GM10266 (cell line): ENCODE measurements around the gene GABBR2.
"Not testable (repeated sequence)": the region's sequence is repeated elsewhere in the genome, so short reads cannot be mapped to it uniquely, and the experiment has no call there.

Source experiments
- DNase-seq: peaks from one replicate; pipeline ENCODE4 v3.0.0; 2012; ENCODE audit errors: extremely low spot score
- CTCF ChIP-seq: IDR thresholded peaks from 2 replicates; pipeline ENCODE4 v1.5.1; 2012; ENCODE audit warnings: mild to moderate bottlenecking, low read depth; ENCODE audit not compliant: control insufficient read depth, insufficient read depth; ENCODE audit errors: missing control alignments

GABBR2 gene

GRCh38 chr9:98519641-98520040 lies 189.1 kb downstream of the GABBR2 start:
- no peak for TF ChIP-seq CTCF

DNA sequence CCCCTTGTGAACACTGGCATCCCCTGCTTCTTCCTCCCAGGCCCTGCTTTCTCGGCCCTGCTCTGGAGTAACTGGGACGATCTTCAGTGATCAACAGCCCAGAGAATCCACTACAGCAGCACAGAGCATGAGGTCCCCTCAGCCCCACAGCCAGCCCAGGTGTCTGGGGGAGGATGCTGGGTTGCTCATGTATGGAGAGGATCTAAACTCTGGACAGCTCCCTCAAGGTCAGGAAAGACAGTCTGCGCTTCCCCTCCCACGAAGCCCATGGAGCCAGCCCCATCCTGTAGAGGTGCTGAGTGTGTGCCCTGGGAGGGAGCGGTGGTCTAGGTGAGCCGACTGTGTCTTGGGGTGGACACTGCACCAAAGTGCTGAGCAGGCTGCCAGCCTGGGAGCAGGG lies 190.2 kb downstream of the GABBR2 start:
- no peak for DNase-seq
- no peak for TF ChIP-seq CTCF

More at GRCh38 chr9:98519641-98520040, 189.1 kb downstream of the GABBR2 start:
- no peak for DNase-seq

DNA sequence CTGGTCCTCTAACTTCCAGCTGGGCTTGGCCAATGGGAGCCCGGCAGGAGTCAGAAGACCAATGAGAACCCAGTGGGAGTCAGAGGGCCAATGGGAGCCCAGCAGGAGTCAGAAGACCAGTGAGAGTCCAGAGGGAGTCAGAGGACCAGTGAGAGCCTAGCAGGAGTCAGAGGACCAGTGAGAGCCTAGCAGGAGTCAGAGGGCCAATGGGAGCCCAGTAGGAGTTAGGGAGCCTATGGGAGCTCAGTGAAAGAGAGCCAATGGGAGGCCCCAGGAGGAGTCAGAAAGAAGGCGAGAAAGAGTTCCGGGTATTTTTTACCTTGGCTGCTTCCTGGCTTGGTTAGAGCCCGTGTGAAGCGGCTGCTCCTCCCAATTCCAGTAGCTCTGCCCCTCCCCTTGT lies 191.0 kb downstream of the GABBR2 start:
- no peak for DNase-seq
- no peak for TF ChIP-seq CTCF

- no peak for TF ChIP-seq CTCF
- DNase-seq: no peak
Observed at GRCh38 chr9:98516897-98517503, 191.7 kb downstream of the GABBR2 start.

- DNase-seq: no peak
- TF ChIP-seq CTCF: no peak
Observed at GRCh38 chr9:98516205-98516896, 192.4 kb downstream of the GABBR2 start.

GRCh38 chr9:98515506-98516204 lies 193.1 kb downstream of the GABBR2 start:
- TF ChIP-seq CTCF: no peak
- DNase-seq: no peak

DNA sequence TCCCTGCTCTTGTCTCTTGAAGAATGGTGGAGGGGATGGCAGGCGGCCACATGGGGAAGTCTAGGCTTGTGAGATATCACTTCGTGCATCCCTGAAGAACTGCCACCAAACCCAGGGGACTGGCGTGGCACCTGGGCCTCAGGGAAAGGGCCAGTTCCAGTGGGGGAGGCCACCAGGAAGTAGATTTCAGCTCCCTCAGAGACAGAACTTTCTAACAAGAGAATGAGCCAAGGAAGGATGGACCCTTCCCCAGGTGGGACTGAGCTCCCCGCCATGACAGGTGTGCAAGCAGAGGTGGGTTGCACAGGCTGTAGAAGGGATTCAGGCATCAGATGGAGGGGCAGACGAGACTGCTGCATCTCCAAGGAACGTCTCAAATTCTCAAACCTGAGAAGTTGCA lies 193.9 kb downstream of the GABBR2 start:
- no peak for TF ChIP-seq CTCF
- DNase-seq: no peak

DNA sequence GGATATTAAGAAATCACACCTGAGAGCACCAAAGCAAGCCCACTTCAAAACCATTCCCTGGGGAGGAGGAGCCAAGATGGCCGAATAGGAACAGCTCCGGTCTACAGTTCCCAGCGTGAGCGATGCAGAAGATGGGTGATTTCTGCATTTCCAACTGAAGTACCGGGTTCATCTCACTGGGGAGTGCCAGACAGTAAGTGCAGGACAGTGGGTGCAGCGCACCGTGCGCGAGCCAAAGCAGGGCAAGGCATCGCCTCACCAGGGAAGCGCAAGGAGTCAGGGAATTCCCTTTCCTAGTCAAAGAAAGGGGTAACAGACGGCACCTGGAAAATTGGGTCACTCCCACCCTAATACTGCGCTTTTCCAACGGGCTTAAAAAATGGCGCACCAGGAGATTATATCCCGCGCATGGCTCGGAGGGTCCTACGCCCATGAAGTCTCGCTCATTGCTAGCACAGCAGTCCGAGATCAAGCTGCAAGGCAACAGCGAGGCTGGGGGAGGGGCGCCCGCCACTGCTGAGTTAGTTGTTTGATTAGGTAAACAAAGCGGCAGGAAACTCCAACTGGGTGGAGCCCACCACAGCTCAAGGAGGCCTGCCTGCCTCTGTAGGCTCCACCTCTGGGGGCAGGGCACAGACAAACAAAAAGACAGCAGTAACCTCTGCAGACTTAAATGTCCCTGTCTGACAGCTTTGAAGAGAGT lies 200.4 kb downstream of the GABBR2 start:
- not testable (repeated sequence) for DNase-seq
